HG03060 (cell line): Measurements from ENCODE around the gene CCR5AS.

ENCODE experiments used
- ATAC-seq: cut with Tn5 transposase; IDR thresholded peaks from one replicate; pipeline ENCODE4 v1.9.1; 2021; ENCODE audit warnings: low read depth, moderate number of reproducible peaks; ENCODE audit not compliant: unreplicated experiment

Gene CCR5AS

DNA sequence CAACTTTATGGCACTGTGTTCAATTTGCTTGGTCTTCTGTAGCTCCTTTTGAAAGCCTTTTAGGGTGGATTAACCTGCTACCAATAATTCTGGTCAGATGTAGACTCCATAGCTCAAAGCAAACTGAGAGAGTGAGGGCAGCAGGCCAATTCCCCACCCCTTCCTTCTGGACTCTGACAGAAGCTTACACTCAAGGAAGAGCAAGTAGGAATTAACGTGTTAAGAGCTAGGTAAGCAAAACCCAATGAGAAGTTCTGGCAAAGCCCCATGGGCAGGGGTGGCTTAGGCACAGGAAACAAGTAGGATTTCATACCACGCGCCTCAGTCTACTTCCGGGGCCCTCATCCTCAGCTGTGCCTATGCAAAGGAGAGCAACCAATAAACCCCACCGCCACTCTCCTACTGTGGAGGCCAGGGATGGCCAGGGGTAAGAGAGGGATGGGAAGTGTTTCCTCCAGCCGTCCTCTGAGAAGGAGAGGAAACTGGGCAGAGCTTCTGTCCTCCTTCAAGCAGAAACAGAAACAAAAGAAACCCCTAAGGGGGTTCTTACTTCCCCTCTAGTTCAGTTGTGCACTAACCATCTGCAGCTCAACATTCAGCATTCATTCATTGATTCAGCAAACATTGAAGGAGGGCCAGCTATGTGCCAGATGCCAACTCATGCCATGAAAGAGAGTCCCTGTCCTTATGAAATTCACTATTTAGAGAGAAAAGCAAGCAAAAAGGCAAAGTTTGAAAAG lies 23.5 kb downstream of the CCR5AS start:
- no peak for ATAC-seq

DNA sequence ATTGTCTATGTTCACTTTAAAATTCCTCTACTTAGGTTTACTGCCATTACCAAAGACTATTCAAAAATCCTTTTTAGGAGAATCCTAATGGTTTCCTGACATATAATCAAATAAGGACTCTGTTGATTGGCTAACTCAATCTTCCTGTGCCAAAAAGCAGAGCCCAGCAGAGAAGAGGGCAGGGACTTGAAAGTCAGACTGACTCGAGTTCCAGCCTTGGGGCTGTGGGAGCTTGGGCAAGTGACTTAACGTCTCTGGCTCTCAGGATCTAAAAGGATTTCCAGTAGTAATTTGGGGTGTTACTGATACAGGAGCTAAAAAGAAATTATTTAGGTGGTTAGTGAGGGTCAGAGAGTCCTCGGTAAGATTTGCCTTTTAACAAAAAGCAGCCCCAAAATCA lies 25.2 kb downstream of the CCR5AS start:
- ATAC-seq, result no peak

DNA sequence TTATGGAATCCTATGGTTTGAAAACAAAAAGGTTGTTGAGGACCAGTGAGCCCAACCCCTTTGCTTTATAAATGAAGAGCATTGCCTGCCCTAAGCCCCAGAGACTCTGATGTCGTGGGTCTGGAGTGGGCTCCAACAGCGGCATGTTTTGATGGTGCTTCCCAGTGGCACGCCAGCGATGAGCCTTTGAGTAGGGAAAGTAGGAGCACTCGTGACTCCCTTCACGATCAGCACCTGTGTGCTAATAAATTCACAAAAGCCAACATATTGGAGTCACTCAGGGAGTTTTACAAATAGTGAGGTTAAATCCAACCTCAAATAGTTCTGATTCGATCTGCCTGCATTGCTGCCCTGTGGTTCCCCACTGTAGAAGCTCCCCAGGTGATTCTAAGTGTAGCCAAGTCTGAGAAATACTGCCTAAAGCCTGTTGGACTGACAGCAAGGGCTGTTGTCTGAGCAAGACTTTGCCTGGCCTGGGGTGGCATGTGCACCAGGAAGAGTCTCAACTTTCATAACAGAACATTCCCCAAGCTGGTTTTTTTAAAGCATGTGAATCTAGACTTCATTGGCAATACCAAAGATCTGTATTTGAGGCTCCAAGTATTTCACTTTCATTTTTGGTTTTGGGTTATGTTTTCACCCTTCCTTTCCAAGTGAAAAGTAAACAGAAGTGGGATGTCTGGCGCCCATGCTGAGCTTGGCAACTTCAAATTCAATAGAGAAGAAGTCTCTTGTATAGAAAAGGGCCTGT lies 26.2 kb downstream of the CCR5AS start:
- ATAC-seq, result no peak

DNA sequence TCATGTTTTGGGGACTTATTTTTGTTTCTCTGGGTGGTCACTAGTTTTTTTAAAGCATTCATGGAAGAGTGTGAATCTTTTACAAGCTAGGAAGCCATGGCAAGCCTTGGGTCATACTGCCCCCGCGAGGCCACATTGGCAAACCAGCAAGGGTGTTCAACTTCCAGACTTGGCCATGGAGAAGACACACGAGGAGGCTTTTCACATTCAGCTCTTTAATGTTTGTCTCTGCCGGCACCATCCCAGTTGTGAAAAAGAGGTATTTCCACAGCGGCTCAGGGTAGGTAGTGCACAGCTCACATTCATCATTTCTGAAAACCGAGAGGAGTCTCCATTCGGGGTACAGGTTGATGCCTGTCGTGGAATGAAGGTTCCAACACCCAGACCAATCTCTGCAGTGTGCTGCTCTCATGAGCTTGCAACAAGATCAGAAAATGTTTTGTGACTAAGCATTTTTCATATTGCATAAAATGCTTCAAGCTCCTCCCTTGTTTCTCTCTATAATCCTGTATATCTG lies 28.4 kb downstream of the CCR5AS start:
- no peak for ATAC-seq

DNA sequence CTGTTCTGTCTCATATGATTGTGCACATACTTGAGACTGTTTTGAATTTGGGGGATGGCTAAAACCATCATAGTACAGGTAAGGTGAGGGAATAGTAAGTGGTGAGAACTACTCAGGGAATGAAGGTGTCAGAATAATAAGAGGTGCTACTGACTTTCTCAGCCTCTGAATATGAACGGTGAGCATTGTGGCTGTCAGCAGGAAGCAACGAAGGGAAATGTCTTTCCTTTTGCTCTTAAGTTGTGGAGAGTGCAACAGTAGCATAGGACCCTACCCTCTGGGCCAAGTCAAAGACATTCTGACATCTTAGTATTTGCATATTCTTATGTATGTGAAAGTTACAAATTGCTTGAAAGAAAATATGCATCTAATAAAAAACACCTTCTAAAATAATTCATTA lies 31.1 kb downstream of the CCR5AS start:
- no peak for ATAC-seq

DNA sequence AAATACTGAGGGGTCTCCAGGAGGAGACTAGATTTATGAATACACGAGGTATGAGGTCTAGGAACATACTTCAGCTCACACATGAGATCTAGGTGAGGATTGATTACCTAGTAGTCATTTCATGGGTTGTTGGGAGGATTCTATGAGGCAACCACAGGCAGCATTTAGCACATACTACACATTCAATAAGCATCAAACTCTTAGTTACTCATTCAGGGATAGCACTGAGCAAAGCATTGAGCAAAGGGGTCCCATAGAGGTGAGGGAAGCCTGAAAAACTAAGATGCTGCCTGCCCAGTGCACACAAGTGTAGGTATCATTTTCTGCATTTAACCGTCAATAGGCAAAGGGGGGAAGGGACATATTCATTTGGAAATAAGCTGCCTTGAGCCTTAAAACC lies 31.6 kb downstream of the CCR5AS start:
- no peak for ATAC-seq

DNA sequence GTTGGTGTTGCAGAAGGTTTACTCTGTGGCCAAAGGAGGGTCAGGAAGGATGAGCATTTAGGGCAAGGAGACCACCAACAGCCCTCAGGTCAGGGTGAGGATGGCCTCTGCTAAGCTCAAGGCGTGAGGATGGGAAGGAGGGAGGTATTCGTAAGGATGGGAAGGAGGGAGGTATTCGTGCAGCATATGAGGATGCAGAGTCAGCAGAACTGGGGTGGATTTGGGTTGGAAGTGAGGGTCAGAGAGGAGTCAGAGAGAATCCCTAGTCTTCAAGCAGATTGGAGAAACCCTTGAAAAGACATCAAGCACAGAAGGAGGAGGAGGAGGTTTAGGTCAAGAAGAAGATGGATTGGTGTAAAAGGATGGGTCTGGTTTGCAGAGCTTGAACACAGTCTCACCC lies 32.1 kb downstream of the CCR5AS start:
- no peak for ATAC-seq

DNA sequence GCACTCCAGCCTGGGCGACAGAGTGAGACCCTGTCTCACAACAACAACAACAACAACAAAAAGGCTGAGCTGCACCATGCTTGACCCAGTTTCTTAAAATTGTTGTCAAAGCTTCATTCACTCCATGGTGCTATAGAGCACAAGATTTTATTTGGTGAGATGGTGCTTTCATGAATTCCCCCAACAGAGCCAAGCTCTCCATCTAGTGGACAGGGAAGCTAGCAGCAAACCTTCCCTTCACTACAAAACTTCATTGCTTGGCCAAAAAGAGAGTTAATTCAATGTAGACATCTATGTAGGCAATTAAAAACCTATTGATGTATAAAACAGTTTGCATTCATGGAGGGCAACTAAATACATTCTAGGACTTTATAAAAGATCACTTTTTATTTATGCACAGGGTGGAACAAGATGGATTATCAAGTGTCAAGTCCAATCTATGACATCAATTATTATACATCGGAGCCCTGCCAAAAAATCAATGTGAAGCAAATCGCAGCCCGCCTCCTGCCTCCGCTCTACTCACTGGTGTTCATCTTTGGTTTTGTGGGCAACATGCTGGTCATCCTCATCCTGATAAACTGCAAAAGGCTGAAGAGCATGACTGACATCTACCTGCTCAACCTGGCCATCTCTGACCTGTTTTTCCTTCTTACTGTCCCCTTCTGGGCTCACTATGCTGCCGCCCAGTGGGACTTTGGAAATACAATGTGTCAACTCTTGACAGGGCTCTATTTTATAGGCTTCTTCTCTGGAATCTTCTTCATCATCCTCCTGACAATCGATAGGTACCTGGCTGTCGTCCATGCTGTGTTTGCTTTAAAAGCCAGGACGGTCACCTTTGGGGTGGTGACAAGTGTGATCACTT lies 34.1 kb downstream of the CCR5AS start:
- ATAC-seq, result no peak

DNA sequence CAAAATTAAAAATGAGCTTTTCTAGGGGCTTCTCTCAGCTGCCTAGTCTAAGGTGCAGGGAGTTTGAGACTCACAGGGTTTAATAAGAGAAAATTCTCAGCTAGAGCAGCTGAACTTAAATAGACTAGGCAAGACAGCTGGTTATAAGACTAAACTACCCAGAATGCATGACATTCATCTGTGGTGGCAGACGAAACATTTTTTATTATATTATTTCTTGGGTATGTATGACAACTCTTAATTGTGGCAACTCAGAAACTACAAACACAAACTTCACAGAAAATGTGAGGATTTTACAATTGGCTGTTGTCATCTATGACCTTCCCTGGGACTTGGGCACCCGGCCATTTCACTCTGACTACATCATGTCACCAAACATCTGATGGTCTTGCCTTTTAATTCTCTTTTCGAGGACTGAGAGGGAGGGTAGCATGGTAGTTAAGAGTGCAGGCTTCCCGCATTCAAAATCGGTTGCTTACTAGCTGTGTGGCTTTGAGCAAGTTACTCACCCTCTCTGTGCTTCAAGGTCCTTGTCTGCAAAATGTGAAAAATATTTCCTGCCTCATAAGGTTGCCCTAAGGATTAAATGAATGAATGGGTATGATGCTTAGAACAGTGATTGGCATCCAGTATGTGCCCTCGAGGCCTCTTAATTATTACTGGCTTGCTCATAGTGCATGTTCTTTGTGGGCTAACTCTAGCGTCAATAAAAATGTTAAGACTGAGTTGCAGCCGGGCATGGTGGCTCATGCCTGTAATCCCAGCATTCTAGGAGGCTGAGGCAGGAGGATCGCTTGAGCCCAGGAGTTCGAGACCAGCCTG lies 35.1 kb downstream of the CCR5AS start:
- ATAC-seq, result no peak

DNA sequence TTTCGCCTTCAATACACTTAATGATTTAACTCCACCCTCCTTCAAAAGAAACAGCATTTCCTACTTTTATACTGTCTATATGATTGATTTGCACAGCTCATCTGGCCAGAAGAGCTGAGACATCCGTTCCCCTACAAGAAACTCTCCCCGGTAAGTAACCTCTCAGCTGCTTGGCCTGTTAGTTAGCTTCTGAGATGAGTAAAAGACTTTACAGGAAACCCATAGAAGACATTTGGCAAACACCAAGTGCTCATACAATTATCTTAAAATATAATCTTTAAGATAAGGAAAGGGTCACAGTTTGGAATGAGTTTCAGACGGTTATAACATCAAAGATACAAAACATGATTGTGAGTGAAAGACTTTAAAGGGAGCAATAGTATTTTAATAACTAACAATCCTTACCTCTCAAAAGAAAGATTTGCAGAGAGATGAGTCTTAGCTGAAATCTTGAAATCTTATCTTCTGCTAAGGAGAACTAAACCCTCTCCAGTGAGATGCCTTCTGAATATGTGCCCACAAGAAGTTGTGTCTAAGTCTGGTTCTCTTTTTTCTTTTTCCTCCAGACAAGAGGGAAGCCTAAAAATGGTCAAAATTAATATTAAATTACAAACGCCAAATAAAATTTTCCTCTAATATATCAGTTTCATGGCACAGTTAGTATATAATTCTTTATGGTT lies 35.9 kb downstream of the CCR5AS start, which contains the start of gene CCR5:
TSS of gene CCR5 (plus strand) at position 108 of the 680 bp plus-strand sequence. CDS start 1,957 bp downstream, outside the sequence.
- ATAC-seq, result no peak

DNA sequence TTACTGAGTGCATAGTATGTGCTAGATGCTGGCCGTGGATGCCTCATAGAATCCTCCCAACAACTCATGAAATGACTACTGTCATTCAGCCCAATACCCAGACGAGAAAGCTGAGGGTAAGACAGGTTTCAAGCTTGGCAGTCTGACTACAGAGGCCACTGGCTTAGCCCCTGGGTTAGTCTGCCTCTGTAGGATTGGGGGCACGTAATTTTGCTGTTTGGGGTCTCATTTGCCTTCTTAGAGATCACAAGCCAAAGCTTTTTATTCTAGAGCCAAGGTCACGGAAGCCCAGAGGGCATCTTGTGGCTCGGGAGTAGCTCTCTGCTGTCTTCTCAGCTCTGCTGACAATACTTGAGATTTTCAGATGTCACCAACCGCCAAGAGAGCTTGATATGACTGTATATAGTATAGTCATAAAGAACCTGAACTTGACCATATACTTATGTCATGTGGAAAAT lies 37.2 kb downstream of the CCR5AS start:
- ATAC-seq, result peak; percentile 50

DNA sequence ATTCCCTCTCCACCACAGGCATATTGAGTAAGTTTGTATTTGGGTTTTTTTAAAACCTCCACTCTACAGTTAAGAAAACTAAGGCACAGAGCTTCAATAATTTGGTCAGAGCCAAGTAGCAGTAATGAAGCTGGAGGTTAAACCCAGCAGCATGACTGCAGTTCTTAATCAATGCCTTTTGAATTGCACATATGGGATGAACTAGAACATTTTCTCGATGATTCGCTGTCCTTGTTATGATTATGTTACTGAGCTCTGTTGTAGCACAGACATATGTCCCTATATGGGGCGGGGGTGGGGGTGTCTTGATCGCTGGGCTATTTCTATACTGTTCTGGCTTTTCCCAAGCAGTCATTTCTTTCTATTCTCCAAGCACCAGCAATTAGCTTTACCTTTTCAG lies 37.7 kb downstream of the CCR5AS start:
- no peak for ATAC-seq

DNA sequence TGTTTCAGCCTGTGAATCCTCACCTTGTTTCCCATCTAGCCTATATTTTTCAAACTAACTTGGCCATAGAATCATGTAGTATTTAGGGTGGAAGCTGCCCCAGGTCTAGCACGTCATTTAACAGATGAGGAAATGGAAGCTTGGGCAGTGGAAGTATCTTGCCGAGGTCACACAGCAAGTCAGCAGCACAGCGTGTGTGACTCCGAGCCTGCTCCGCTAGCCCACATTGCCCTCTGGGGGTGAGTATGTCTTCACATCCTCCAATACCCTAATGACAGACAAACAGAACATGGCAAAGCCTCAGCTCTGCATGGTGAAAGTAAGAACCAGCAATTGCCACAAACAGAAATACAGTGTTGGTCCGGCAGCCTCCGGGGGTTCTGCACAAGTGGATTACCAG lies 38.3 kb downstream of the CCR5AS start:
- ATAC-seq, result no peak

DNA sequence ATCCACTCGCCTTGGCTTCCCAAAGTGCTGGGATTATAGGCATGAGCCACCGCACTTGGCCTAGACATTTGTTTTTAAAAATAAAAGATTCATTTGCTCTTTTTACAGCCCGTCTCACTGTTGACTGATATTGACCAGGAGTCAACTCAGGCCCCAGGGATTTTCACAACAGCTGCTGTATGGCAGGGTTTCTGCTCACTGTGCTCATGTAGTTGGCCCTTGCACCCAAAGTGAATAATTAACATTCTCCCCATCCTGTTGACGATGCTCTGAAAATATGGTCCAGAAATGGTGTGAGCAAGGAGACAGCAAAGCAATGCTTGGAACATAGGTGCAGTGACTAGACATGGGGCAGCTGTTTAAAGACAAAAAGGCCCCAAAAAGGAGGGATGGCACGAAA lies 39.1 kb downstream of the CCR5AS start:
- ATAC-seq, result no peak

DNA sequence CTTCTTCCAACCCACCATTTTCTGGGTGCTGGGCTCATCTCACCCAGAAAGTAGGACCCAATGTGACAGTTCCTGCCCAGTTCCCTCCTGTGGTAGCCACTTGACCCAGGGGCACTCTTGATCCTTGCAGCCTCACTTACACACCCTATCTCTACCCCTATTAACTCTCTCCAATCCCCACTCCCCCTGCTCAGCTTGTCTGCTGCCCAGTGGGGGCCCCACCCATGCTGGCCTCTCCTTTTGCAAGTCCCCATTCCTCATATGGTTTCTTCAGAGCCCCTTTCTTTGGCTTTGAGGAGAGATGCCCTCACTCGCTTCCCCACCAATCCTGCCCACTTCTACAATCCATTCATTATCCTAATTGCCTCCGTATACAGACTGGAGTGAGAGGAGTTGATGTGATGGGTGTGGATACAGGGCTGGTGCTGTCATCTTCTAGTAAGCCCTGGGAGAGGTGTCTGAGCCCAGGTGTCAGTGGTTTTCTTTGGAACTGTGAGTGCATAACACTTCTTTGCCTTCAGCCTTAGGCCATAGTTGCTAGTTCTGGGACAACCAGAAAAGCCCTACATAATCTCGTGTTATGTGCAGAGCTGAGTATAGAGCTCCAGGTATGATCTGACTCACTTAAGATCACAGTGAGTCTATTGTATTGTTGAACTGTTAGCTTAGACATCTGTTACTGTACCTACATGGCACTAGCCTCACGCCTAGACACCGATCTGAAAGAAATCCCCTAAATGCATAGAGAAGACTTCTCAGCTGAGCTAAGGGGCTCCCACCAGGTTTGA lies 40.9 kb downstream of the CCR5AS start:
- ATAC-seq, result no peak

DNA sequence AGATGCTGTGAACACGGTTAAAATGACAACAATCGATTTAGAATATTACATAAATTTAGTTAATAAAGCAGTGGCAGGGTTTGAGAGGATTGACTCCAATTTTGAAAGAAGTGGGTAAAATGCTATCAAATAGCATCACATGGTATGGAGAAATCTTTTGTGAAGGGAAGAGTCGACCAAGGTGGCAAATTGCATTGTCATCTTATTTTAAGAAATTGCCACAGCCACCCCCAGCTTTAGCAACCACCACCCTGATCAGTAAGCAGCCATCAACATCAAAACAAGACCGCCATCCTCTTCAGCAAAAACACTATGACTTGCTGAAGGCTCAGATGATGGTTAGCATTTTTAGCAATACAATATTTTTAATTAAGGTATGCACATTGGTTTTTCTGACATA lies 41.8 kb downstream of the CCR5AS start:
- no peak for ATAC-seq

DNA sequence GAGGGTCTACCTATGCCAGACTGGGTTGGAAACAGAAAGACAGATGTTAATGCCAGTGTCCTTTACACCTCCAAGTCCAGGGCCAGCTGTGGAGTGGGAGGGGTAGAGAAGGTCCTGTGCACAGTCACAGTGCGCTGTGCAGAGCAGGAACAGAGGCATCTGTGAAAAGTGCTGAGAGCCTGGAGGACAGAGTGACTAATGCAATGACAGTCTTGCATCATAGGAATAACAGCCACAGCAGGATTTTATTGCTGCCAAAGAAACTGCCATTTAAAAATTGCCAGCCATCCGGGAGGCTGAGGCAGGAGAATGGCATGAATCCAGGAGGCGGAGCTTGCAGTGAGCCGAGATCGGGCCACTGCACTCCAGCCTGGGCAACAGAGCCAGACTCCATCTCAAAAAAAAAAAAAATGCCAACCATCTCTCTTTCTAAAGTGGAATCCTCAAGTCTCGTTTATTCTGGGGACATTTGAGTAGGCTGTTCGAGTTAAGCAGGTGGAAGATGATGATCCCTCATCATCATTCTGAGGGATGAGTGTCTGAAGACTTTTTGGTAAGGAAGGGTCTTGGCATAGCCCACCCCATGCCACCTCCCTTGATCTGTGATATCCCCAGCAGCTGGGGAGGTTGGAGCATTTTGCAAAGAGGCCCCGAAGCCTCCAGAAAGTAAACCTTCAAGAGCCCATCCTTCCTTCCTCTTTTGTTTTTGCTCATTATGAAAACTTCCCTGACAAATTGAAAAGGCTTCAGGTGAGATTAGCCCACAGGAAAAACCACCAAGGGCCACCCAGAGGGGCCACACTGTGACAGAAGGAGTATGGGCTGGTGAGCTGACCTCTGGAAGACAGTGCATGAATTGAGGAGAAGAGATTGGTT lies 45.2 kb downstream of the CCR5AS start:
- no peak for ATAC-seq

DNA sequence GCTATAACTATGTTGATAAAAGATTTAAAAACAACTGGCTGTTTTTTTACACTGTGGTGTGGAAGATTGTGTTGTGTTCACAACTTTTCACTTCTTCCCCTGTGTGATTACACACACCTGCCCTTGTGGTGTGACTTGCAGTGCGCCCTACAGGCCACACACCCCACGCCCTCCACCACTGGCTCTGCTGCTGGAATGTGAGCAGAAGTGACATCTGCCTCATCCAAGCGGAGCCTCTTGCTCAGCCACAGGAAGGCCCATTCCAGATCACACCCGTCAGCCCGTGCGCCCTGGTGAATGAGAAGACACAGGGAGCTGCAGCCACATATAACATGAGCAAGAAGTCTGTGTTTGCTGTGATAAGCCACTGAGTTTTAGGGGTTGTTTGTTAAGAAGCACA lies 46.0 kb downstream of the CCR5AS start:
- ATAC-seq, result no peak
